ENCODE data around the gene MOB2.
A peak's percentile ranks its signal among the peaks of the same experiment; 100 is the strongest.

The MOB2 gene

DNA sequence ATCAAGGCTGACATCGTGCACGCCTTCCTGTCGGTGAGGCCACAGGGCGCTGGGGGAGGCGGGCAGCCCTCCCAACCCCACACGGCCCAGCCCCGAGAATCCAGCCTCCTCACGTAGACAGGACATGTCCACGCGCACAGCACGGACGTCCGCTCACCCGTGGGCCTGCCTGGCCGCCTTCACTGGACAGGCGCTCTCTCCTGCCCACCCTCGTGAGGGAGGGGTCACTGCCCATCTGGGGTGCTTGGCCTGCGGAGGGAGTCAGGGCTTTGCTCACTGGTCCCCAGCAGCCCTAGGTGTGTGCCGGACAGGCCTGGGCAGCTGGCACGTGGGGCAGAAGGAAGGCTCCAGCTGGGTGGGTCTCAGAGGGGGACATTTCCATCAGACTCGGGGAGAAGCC lies 32.0 kb downstream of the MOB2 start:
- DNase-seq = no peak

DNA sequence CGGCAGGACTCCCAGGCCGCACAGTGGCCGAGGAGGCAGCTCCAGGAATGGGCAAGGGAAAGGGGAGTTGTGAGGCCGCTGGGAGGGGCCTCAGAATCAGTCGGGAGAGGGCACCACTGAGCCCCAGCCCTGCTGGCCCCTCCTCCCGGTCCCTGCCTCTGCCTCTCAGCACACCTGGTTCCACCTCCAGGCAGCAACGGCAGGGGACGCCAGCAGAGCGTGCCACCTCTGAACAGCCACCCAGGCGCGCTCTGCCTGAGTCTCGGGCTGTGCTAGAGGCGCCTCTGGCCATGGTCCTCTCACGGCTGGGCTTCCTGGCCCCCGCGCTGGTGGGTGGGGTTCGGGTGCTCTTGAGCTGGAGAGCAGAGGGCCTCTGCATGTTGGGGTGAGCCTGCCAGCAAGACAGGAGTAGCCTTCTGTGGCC lies 33.0 kb downstream of the MOB2 start:
- DNase-seq = peak; percentile 41

DNA sequence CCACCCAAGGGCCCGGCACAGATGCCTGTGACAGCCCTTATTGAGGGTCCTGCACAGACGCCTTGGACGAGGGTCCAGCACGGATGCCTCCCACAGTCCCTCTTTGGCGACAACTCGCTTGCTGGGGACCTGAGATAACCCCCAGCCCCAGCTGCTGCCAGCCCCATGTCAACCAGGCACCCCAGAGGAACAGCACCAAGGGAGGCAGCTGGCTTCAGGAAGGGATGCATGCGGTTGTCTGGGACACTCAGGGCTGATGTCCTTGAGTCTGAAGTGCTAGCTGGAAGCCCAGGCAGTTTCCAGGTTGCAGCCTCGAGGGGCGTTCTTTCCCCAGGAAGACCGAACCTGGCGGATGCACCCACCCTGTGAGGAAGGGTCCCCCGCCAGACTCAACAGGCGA lies 33.8 kb downstream of the MOB2 start:
- DNase-seq = no peak

DNA sequence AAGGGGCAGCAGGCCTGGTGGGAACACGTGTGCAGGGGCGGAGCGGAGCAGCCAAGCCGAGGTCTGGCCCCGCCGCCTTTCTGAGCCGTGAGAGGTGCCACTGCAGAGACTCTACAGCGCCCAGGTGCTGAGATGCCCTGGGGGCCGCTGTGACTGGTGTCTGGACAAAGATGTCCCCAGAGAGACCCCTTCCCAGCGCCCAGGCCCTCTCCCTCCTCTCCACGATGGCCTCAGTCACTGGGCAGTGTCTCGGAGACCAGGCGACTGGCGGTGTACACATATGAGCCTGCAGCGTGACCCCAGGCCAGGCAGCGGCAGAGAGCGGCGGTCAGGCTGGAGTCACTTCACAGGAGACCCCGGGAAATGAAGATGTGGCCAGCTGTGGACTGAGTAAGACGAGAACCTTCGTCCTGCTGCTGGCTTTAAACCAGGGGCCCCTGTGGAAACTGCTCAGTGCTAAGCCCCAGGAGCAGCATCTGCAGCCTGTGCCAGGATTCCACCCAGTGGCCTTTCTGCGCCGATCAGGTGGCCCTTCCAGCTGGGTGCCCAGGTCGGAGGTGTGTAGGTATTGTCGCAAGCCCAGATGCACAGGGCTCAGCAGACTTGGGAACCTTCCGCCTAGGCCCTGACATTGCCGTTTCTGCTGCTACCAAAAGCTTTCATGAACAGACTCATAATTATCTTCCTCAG lies 34.7 kb downstream of the MOB2 start:
- DNase-seq = no peak

DNA sequence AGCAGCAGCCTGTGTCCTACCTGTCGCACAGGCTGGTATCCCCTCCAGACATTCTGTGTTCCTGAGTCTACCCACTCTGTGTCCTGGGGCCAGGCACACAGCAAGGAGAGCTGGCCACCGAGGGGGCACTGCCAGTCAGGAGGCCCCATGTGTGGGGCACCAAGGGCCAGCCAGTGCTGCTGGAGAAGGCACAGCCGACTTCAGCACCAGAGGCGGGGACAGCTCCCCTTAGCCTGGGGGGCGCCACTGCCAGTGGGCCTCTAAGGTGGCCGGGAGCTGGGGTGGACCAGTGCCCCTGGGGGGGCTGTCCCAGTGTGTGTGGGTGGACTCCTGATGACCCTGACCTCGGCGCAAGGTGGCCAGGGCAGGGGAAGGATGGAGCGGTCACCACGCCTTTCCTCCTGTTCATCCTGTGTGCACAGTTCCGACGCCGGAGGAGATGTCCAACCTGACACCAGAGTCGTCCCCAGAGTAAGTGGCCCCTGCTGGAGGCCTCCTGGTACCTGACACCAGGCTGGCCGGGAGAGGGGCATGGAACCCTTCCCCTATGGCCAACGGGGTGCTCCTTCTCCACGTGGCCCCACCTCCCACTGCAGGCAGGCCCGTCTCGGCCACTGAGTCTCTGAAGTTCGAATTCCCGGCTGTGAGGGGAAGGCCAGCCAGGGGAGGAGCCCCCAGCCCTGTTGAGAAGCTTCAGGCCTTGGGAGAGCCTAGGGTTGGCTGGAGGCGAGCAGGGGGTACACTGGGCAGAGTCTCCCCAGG lies 35.4 kb downstream of the MOB2 start:
- no peak for DNase-seq

DNA sequence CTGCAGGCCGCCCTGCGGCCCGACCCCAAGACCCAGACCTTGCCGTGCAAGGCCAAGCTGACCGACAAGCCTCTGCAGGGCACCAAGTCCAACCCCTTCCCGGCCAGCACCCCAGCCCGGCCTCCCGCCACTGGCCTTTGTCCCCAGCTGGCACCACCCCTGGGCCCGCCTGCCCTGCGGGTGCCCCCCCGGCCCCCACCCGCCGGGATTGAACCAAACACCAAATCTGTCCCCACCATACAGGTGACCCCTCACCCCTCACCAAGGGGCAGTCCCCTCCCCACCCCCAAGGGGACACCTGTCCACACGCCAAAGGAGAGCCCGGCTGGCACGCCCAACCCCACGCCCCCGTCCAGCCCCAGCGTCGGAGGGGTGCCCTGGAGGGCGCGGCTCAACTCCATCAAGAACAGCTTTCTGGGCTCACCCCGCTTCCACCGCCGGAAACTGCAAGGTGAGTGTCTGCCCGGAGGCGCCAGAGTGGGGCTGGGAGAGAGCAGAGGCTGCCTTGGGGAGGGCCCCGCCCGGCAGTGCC lies 36.2 kb downstream of the MOB2 start:
- no peak for DNase-seq

DNA sequence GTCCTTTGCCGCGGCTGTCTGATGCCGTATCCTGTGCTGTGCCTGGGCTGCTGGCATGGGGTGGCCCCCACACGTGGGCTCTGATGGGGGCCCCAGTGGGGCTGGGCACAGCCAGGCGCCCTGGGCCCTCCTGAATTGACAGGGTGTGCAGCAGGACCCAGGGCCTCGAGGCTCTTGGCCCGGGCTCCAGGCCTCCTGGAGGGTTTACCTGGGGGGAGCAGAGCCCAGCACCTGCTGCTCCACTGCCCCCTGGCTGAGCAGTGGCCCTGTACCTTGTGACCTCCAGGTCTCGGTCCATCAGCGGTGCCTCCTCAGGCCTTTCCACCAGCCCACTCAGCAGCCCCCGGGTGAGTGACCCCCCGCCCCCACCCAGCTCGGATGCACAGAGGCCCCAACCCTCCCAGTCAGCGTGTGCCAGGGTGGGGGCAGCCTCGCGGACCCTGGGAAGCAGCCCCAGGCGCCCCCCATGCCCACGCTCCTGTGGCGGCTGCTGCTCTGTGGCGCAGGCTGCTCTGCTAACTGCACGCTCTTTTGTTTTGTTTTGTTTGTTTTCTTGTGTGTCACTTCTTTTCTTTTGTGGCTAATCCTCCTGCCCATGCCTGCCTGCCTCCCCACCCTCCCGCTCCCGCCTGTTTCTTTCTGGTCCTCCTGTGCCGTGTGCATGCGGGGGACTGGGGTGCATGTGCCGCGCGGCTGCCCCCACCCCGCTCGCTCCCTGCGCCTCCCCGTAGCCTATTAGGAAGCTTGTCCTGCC lies 36.9 kb downstream of the MOB2 start:
- DNase-seq = no peak

DNA sequence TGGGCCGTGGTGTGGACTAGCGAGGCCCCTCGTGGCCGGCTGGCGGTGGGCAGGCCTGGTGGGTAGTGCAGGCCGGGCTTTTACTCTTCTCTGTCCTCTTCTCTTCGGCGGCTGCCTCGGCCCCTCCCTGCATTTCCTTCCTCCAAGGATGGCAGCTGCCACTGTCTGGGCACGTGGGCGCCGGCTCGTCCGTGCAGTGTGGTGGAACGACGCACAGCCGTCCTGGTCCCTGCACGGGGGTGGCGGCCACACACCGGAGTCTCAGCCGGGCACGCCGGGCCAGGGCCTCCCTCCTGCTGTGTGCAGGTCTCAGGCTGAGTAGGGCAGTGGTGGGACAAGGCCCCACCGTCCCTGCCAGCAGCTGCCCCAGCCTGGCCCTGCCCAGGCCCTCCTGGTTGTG lies 37.7 kb downstream of the MOB2 start:
- DNase-seq = no peak

DNA sequence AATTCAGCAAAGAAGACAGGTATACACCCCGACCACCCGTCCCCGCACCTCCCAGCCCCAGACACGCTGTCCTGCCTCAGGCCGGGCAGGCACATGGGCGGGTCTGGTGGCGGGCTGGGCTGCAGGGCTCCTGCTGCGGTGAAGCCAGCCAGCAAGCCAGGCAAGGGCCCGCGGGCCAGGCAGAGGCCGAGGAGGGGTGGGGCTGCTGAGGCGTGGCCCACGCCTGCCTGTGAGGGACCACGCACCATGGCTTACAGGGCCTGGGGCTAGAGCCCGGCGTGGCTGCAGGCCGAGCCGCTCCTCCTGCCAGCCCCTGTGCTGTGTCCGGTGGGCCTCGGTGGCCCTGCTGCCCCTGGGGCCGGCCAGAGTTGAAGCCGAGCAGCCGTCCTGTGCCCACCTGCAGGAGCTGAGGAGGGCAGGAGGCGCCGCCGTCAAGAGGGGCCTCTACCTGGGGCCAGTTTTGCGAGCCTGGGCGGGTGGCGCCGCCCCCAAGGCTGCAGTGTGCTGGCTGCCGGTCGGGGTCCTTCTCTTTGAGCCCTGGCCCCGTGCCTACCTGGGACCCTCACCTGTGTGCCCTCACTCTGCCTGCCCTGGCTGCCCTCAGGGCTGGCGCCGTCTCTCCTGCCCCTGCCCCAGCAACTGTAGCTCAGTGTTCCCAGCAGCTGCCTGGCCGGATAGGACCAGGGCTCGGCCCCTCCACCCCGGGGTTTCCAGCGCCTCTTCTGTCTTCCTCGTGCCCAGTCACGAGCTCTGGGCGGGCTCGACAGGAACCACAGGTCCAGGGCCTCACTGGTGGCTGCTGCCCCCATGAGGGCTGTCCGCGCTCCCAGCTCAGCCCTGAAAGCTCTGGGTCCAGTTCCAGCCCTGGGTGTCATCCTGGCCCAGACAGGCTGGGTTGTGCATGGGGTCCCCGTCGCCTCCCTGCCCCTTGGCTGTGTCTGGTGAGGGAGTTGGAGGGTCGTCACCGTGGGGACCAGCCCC lies 38.4 kb downstream of the MOB2 start:
- no peak for DNase-seq

DNA sequence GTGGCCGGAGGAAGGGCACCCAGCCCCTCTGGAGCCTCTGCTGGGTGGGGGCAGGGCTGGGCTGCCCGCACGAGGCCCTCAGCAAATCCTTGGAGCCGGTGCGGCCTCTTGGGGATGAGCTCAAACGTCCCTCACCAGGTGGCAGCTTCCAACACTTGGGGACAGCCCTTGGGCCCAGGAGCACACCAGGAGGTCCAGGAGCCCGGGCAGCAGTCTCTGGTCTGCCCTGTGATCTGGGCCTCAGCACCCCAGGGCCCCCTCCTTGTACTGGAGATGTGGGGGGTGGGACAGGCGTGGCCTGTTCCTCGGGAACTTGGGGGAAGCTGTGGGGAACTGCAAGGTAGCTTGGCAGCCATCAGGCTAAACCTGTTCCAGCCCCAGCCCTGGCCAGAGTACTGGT lies 40.0 kb downstream of the MOB2 start:
- DNase-seq = no peak

DNA sequence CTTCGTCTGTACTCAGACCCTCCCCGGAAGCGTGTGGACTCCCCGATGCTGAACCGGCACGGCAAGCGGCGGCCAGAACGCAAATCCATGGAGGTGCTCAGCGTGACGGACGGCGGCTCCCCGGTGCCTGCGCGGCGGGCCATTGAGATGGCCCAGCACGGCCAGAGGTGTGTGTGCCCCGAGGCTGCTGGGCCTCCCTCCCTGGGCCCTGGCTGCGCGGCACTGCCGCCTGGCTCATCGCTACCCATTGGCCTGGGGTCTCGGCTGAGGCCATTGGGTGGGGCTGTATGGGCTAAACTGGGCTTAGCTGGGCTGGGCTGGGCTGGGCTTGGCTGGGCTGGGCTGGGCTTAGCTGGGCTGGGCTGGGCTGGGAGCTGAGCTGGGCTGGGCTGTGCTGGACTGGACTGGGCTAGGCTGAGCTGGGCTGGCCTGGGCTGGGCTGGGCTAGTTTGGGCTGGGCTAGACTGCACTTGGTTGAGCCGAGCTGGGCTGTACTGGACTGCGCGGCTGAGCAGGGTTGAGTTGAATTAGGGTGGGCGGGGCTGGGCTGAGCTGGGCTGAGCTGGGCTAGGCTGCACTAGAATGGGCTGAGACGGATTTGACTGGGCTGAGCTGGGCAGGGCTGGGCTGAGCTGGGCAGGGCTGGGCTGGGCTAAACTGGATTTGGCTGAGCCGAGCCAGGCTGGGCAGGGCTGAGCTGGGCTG lies 40.7 kb downstream of the MOB2 start:
- DNase-seq = no peak

DNA sequence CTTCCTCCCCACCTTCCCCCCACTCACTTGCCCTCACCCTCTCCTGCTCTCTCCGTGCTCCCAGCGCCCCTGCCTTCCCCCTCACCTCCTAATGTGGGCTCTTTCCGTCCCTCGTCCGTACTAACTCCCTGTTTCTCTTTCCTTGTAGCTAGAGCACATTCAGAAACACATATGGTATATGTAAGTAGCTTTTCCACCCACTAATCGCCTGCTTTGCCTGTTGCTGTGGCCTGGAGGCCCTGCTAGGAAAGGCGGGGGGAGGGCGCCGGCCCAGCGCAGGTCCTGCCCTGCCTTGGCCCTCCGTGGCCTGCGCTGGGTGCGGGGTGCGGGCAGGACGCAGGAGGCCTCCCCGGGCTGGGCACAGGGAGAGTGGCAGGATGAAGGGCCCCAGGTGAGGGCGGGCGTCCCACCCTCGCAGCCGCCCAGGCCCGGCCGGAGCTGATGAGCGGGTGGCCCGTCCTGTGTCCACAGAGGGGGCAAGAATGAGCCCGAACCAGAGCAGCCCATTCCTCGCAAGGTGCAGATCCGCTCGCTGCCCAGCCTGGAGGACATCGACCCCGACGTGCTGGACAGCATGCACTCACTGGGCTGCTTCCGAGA lies 41.7 kb downstream of the MOB2 start:
- DNase-seq = no peak

DNA sequence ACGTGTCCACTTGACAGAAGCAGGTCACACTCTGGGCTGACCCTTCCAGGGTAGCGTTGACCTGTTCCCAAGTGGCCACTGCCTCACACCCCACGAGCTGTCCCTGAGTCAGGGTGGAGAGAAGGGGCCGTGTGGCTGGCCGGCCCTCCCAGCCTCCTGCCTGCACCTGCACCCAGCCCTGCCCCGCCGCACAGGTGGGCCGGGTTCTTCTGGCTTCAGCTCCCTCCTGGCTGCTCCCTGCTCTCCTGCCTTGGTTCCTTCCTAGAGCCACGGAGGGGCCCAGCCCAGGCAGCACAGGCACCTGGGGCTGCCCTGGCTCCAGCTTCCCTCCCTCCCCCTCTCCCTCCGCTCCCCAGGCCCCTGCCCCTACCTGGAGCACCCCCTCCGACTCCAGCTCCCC lies 42.3 kb downstream of the MOB2 start:
- DNase-seq = no peak

DNA sequence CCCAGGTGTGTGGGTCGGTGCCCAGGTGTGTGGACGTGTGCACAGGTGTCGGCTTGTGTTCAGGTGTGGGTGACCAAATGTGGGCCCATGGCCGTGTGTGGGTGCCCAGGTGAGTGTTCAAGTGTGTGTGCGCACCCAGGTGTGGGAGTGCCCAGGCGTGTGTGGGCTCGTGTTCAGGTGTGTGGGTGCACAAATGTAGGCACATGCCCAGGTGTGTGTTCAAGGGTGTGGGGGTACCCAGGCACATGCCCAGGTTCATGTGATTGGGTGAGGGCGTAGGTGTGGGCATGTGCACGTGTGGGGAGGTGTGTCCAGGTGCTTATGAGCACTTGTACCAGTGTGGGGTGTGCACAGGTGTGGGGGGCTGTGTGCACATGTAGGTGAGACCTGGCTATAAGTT lies 42.8 kb downstream of the MOB2 start:
- no peak for DNase-seq

DNA sequence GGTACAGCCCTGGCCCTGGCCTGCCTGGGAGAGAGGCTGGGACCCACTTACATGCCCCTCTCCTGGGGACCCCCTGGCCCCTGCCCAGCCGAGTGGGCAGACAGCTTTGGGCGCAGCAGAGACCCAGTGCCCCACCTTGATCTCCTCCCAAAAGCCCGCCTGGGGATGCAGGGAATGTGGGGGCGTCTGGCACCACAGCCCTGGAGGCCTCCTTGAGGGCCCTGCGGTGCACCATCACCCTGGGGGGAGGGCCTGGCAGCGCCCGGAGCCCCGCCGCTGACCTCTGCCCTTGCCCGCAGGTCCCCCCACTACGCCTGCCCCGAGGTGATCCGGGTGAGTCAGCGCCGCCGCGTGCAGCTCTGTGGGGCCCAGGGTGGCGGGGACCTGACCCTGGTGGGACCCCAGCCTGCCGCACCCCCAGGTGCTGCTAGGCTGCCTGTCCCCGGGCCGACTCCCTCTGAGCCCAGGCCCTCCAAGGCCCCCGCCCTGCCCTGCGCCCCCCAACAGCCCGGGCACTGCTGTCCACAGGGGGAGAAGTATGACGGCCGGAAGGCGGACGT lies 43.7 kb downstream of the MOB2 start:
- no peak for DNase-seq

DNA sequence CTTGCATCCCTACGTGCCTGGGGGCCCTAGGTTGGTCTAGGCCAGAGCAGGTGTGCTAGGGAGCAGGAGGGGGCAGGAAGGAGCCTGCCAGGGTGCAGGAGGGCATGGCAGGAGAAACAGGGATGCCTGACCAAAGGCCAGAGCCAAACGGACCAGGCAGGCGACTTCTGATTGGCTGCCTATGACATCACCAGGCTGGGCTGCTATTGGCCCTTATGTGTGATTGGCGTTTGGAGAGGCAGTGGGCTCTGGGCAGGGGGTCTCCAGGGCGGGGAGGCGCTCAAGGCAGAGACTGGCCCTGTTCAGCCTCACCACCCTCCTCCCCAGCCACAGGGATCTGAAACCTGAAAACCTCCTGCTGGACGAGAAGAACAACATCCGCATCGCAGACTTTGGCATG lies 44.4 kb downstream of the MOB2 start:
- DNase-seq = no peak

DNA sequence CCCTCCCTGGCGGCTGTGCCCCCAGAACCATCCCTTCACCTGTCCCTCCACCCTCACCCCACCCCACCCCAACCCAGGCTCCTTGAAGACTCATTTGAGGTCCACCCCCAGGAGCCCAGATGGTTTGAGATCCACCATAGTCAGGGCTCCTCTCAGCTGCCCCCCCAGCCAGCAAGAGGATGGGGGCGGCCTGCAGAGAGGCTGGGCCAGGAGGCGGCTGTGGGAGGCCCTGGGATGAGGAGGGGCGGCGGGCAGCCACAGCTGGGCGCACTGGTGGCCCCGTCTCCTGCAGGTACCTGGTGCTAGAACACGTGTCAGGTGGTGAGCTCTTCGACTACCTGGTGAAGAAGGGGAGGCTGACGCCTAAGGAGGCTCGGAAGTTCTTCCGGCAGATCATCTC lies 46.1 kb downstream of the MOB2 start:
- DNase-seq = no peak

DNA sequence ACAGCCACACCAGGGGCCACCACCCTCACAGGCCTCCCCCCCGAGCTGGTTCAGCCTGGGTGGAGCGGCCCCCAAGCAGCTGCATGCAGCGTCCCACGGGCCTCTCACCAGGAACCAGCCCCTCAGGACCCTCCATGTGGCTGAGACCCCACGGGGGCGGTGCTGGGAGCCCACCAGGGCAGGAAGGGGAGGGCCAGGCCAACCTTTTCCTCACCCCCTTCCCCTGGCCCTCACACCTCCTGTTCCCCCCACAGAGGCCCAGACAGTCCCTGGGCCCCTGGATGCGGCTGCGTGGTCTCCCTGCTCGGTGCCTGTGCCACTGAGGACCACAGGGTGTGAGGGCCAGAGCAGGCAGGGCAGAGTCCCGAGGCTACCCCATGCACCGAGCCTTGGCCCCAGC lies 46.5 kb downstream of the MOB2 start:
- no peak for DNase-seq

DNA sequence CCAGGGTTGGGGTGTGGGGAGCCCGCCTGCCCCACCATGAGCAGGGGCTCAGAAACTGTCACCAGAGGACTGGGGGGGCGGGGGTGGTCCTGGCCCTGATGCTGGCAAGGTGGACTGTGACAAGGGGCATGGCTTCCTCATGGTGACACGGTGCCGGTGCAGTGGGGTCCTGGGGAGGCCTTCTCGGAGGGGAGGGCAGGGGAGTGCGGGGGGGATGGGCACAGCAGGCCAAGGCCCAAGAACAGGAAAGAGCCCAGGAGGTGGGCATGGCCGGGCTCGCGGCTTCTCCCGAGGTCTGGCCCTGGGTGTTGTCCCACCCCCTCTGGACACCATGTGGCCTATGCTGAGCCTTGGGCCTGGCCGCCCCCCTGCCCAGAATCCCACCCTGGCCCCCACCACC lies 47.2 kb downstream of the MOB2 start:
- no peak for DNase-seq

DNA sequence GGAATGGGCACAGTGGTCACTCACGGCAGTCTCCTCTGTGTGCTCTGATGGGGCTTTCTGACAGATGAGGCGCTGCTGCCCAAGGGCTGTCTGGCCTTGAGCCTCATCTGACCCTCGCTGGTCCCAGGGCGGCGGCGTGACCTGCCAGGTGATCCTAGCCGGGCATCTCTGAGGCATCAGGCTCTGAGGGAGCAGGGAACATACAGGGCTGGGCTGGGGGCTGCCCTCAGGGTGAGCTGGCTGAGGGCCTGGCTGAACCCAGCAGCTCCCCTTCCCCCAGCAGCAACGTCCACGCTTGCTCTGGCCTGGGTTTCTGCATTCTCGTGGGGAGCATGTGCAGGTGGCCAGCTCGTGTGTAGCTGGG lies 47.6 kb downstream of the MOB2 start:
- DNase-seq = no peak

Measured in activated CD4-positive, alpha-beta T cell treated with anti-CD3 and anti-CD28 coated beads, Interleukin-2, Interleukin-6, amounts not matched to agents 100 ng/mL and 50 ng/mL, durations not matched to agents 16 hours and 8 hours (primary cell).